Measurements from ENCODE around the gene TTC38. TPM values are rescaled to one million over a fixed set of nuclear protein-coding genes. Genes with fewer than 3 reads are reported as not detected.

Gene TTC38
- total RNA-seq, 4 donors from 2014 or later: 30.4 to 58.3 (median 43.1) TPM

- intact Hi-C loops (cut with DNase I; ENCODE audit: low total_unique reads): no loop called here
These were observed 6.6 kb downstream of the TTC38 start for GRCh38 chr22:46274381-46274780.

GRCh38 chr22:46275455-46276122 is 7.8 kb downstream of the TTC38 start:
- H3K9me3 ChIP-seq: no peaks in the 10 kb centered on the region
- H3K4me3 ChIP-seq: no peak overlapping the region
- H3K36me3 ChIP-seq: peaks cover 0 to 75% of the 10 kb centered on the region in 2 donors
- in situ Hi-C loops (cut with MboI; ENCODE audit: low sequenced_read_pairs in 4 of 4): no loop called here
- H3K27ac ChIP-seq: peak overlapping the region in 1 of 4 donors; percentile 16
- no peak for ATAC-seq
- H3K27me3 ChIP-seq: no peaks in the 10 kb centered on the region
- intact Hi-C loops (cut with DNase I; ENCODE audit: low total_unique reads): no loop called here
- no peak for DNase-seq
- no peak for TF ChIP-seq CTCF (IDR thresholded peaks at IDR 0.05 in 4 of 5, conservative IDR thresholded peaks at IDR 0.05 in 1 of 5)
- no peak for TF ChIP-seq POLR2A (IDR thresholded peaks at IDR 0.05)
- H3K4me1 ChIP-seq: peaks cover 15 to 16% of the 10 kb centered on the region in 2 donors

More at GRCh38 chr22:46274381-46274780, 6.6 kb downstream of the TTC38 start:
- H3K9me3 ChIP-seq: no peaks in the 10 kb centered on the region
- in situ Hi-C loops (cut with MboI; ENCODE audit: low sequenced_read_pairs in 4 of 4): no loop called here
- peaks cover 4% of the 10 kb centered on the region in 2 donors for H3K4me1 ChIP-seq
- TF ChIP-seq CTCF (IDR thresholded peaks at IDR 0.05 in 4 of 5, conservative IDR thresholded peaks at IDR 0.05 in 1 of 5): no peak
- TF ChIP-seq POLR2A (IDR thresholded peaks at IDR 0.05): no peak
- H3K4me3 ChIP-seq: no peak overlapping the region
- no peak for DNase-seq
- no peaks in the 10 kb centered on the region for H3K27me3 ChIP-seq
- ATAC-seq: no peak
- H3K36me3 ChIP-seq: peaks cover 0 to 70% of the 10 kb centered on the region in 2 donors
- H3K27ac ChIP-seq: no peak overlapping the region

DNA sequence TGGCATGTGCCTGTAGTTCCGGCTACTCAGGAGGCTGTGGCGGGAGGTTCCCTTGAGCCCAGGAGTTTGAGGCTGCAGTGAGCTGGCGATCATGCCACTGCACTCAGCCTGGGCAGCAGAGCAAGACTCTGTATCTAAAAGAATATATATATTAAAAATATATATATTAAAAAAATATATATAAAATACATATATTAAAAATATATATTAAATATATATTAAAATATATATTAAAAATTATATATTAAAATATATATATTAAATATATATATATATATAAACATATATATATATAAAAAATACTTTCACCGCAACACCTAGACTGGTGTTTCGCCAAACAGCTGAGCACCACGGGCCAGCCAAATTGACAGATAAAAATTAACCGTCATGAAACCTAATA is 8.8 kb downstream of the TTC38 start:
- intact Hi-C loops (cut with DNase I; ENCODE audit: low total_unique reads): no loop called here
- TF ChIP-seq CTCF (IDR thresholded peaks at IDR 0.05 in 4 of 5, conservative IDR thresholded peaks at IDR 0.05 in 1 of 5) (no peak), POLR2A (IDR thresholded peaks at IDR 0.05) (no peak)
- Histone ChIP-seq H3K4me3 (no peak overlapping the region), H3K27ac (no peak overlapping the region), H3K4me1 (peaks cover 16 to 17% of the 10 kb centered on the region in 2 donors), H3K27me3 (no peaks in the 10 kb centered on the region), H3K9me3 (no peaks in the 10 kb centered on the region), H3K36me3 (peaks cover 0 to 82% of the 10 kb centered on the region in 2 donors)
- ATAC-seq: no peak
- in situ Hi-C loops (cut with MboI; ENCODE audit: low sequenced_read_pairs in 4 of 4): no loop called here
- DNase-seq: no peak

DNA sequence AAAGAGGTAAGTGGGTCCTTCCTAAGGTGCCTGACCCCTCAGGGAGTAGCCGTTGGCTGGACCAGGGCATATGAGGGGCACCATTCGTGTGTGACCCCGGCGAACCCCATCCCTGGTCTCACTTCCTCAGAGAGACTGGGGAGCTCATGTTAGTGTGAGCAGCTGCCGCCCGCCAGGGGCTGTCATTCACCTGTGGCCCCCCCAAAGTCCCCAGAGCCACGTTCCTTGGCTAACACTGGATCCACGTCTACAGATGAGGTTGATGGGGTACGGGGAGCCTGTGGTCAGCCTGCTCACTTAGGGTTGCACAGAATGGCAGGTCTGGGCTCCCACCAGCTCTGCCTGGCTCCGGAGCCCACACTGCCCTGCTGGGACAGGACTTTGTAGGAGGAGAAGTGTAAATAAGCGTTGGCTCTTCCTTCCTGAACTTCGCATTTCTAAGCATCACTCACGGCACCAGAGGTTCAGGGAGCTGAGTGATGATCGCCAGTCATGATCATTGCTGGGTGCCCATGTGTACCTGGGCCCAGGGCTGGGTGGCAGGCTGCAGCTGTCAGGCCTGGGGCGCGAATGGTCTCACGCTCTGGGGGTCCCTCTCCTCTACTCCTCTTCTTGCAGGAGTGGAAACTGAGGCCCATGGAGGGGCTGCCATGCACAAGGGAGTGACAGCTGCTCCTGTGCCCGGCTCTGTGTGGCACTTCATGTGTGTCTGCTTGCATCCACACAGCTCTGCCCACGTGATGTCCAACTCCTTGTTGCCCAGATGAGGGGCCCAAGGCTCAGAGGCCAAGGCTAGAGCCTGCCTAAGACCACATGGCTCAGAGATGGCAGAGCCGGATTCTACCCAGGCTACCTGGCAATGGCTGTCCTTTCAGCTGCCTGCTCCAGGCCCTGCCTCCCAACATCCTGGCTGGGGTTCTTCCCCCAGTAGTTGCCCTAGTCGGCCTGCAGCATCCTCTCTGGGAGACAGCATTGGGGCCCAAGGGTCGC is 11.1 kb downstream of the TTC38 start:
- Histone ChIP-seq H3K36me3 (peaks cover 0 to 78% of the 10 kb centered on the region in 2 donors), H3K27ac (peak overlapping the region in 3 of 4 donors; percentile 77 to 83 (median 78)), H3K4me1 (peaks cover 16 to 17% of the 10 kb centered on the region in 2 donors), H3K4me3 (no peak overlapping the region), H3K9me3 (no peaks in the 10 kb centered on the region), H3K27me3 (no peaks in the 10 kb centered on the region)
- intact Hi-C loops (cut with DNase I; ENCODE audit: low total_unique reads) (no loop called here), in situ Hi-C loops (cut with MboI; ENCODE audit: low sequenced_read_pairs in 4 of 4) (no loop called here)
- no peak for DNase-seq
- TF ChIP-seq POLR2A (IDR thresholded peaks at IDR 0.05): no peak
- TF ChIP-seq CTCF (IDR thresholded peaks at IDR 0.05 in 4 of 5, conservative IDR thresholded peaks at IDR 0.05 in 1 of 5): no peak
- no peak for ATAC-seq

Measured in gastrocnemius medialis (tissue), 4 donors.